Stomach (tissue), 4 donors: ENCODE measurements around the gene CBR3.

Experiments
- POLR2A ChIP-seq, 4 donors: fragments of 450-650 bp; IDR thresholded peaks; one replicate each; pipeline ENCODE4 v1.6.1; 2016; ENCODE audit warnings: antibody characterized with exemption in 4 of 4, control low read depth in 2 of 4, mild to moderate bottlenecking in 1 of 4, moderate library complexity in 1 of 4
- POLR2AphosphoS5 ChIP-seq, 3 donors: sonication (generic); formaldehyde crosslinking; IDR thresholded peaks; one replicate each; pipeline ENCODE4 v1.6.1; 2016; ENCODE audit warnings: antibody characterized with exemption in 3 of 3
- TF ChIP-seq, protein P1 (sequence below), 7 experiments: fragments of 450-650 bp in 4 of 7; fragments of 200-600 bp in 3 of 7; sonication (generic) in 3 of 7; IDR thresholded peaks; one replicate each; pipeline ENCODE4 v1.5.1; 2016 to 2019; ENCODE audit warnings: antibody characterized with exemption in 7 of 7, control low read depth in 2 of 7, mild to moderate bottlenecking in 1 of 7

- TF ChIP-seq, protein P1, sequence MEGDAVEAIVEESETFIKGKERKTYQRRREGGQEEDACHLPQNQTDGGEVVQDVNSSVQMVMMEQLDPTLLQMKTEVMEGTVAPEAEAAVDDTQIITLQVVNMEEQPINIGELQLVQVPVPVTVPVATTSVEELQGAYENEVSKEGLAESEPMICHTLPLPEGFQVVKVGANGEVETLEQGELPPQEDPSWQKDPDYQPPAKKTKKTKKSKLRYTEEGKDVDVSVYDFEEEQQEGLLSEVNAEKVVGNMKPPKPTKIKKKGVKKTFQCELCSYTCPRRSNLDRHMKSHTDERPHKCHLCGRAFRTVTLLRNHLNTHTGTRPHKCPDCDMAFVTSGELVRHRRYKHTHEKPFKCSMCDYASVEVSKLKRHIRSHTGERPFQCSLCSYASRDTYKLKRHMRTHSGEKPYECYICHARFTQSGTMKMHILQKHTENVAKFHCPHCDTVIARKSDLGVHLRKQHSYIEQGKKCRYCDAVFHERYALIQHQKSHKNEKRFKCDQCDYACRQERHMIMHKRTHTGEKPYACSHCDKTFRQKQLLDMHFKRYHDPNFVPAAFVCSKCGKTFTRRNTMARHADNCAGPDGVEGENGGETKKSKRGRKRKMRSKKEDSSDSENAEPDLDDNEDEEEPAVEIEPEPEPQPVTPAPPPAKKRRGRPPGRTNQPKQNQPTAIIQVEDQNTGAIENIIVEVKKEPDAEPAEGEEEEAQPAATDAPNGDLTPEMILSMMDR (IDR thresholded peaks at IDR 0.05): no peak
- TF ChIP-seq POLR2AphosphoS5 (IDR thresholded peaks at IDR 0.05) (peak in 2 of 3 donors; percentile 33 to 81), POLR2A (IDR thresholded peaks at IDR 0.05) (no peak)
Measured at GRCh38 chr21:36156339-36156814, 21.5 kb downstream of the CBR3 start.
